ENCODE results near the gene C1orf52.

DNA sequence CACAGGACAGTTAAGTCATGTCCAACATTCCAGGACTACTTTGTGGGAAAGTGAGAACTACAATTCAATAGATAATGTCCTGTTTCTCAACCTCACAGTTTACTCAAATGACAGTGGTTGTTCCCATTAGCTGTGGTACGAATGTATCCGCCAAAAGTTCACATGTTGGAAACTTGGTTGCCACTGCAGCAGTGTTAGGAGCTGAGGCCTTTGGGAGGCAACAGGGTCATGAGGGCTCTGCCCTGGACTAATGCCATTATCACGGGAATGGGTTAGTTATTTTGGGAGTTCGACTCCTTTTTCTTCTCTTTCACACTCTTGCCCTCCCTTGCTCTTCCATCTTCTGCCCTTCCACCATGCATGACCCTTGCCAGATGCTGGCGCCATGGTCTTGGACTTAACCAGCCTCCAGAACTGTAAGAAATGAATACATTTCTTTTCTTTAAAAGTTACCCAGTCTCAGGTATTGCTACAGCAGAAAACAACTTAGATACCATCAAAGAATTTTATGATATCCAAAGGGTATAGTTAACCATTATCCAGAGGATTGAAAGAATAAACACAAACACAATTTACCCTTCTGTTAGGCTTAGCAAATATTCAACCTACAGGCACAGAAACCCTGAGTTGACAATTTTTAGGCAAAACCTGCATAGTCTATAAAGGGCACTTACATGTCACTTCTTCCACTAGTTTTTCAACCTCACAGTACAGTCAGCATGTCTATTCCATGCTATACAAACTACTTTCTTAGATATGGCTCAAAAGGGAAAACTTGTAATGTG is 9.5 kb upstream of the C1orf52 start:
- TF ChIP-seq POLR2AphosphoS5 (IDR thresholded peaks at IDR 0.05) (no peak), POLR2A (IDR thresholded peaks at IDR 0.05) (no peak), EP300 (IDR thresholded peaks at IDR 0.05) (no peak)
- TF ChIP-seq, protein P1, sequence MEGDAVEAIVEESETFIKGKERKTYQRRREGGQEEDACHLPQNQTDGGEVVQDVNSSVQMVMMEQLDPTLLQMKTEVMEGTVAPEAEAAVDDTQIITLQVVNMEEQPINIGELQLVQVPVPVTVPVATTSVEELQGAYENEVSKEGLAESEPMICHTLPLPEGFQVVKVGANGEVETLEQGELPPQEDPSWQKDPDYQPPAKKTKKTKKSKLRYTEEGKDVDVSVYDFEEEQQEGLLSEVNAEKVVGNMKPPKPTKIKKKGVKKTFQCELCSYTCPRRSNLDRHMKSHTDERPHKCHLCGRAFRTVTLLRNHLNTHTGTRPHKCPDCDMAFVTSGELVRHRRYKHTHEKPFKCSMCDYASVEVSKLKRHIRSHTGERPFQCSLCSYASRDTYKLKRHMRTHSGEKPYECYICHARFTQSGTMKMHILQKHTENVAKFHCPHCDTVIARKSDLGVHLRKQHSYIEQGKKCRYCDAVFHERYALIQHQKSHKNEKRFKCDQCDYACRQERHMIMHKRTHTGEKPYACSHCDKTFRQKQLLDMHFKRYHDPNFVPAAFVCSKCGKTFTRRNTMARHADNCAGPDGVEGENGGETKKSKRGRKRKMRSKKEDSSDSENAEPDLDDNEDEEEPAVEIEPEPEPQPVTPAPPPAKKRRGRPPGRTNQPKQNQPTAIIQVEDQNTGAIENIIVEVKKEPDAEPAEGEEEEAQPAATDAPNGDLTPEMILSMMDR (IDR thresholded peaks at IDR 0.05) = no peak
